Peyer's patch (tissue), 4 donors: ENCODE results near the gene TTC28.

Experiments
- CTCF ChIP-seq, 6 experiments: fragments of 450-650 bp in 4 of 6; fragments of 200-600 bp in 2 of 6; sonication (generic) in 1 of 6; IDR thresholded peaks; one replicate each; pipeline ENCODE4 v1.5.1; 2017 to 2019; ENCODE audit warnings: antibody characterized with exemption in 6 of 6, mild to moderate bottlenecking in 3 of 6, moderate library complexity in 1 of 6
- POLR2A ChIP-seq, 2 donors: fragments of 450-650 bp; IDR thresholded peaks; one replicate each; pipeline ENCODE4 v1.5.1; 2017; ENCODE audit warnings: antibody characterized with exemption in 2 of 2, mild to moderate bottlenecking in 2 of 2, moderate library complexity in 2 of 2

DNA sequence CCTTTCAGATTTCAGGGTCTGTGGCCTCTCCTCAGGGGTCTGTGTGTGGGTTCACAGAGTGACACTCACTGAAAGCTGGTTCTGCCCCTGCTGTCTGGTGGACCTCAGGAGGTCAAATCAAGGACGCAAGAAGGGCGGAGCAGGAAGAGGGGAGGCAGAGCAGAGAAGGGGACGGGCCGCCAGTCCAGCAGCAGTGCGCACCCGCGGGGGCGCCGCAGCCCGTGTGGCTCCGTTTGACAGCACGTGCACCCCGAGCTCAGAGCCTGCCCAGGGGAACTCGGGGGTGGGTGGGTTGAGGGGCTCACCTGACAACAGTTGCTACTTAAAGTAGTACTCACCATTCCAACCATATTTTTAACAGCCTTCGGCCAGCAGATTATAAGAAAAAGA, 689.2 kb downstream of the TTC28 start:
- TF ChIP-seq CTCF (IDR thresholded peaks at IDR 0.05) (no peak), POLR2A (IDR thresholded peaks at IDR 0.05) (no peak)
